GM18868 (cell line): ENCODE results near the gene CRACR2B.
A peak's percentile ranks its signal among the peaks of the same experiment; 100 is the strongest.

ENCODE experiments used
- ATAC-seq: cut with Tn5 transposase; IDR thresholded peaks from one replicate; pipeline ENCODE4 v1.9.1; 2021; ENCODE audit warnings: mild to moderate bottlenecking, moderate library complexity; ENCODE audit not compliant: unreplicated experiment

Gene CRACR2B

GRCh38 chr11:825366-826226, 2.1 kb upstream of the CRACR2B start:
- no peak for ATAC-seq

GRCh38 chr11:826227-826621, 1.5 kb upstream of the CRACR2B start:
- ATAC-seq, result no peak

- no peak for ATAC-seq
These were observed 928 bp upstream of the CRACR2B start for GRCh38 chr11:826836-827145.

GRCh38 chr11:827146-827896, 398 bp upstream of the CRACR2B start:
- peak; percentile 42 for ATAC-seq

GRCh38 chr11:828506-829175, 922 bp downstream of the CRACR2B start:
- no peak for ATAC-seq

- no peak for ATAC-seq
These were observed 1.6 kb downstream of the CRACR2B start for GRCh38 chr11:829176-829846.

- no peak for ATAC-seq
These were observed 2.2 kb downstream of the CRACR2B start for GRCh38 chr11:829847-830294.

GRCh38 chr11:830295-831117, 2.8 kb downstream of the CRACR2B start:
- ATAC-seq, result no peak

GRCh38 chr11:831118-831864, 3.6 kb downstream of the CRACR2B start:
- ATAC-seq, result no peak

- no peak for ATAC-seq
These were observed 4.3 kb downstream of the CRACR2B start for GRCh38 chr11:831961-832528.

- peak; percentile 38 for ATAC-seq
These were observed 4.9 kb downstream of the CRACR2B start, which contains the start of gene CD151 for GRCh38 chr11:832529-833113. Gene CD151, plus strand, starts transcription at chr11:832952. Its CDS starts 3,118 bp downstream, at chr11:836070.

GRCh38 chr11:833114-833791, 5.5 kb downstream of the CRACR2B start:
- ATAC-seq, result no peak

GRCh38 chr11:833849-834311, 6.2 kb downstream of the CRACR2B start:
- ATAC-seq, result no peak

- no peak for ATAC-seq
These were observed 6.9 kb downstream of the CRACR2B start for GRCh38 chr11:834371-835316.

- no peak for ATAC-seq
These were observed 8.6 kb downstream of the CRACR2B start for GRCh38 chr11:836274-836673.

GRCh38 chr11:836700-837099, 9.0 kb downstream of the CRACR2B start:
- no peak for ATAC-seq
